ENCODE data around the gene NFIX. TPM values are rescaled to one million over a fixed set of nuclear protein-coding genes. Genes with fewer than 3 reads are reported as not detected.
A peak's percentile ranks its signal among the peaks of the same experiment; 100 is the strongest.

Gene NFIX
- total and polyA plus RNA-seq, 2 of the 13 experiments (the other 11 are each of a cell fraction or from before 2014, with no cell fraction given): 3.4 to 5.4 TPM

GRCh38 chr19:12996406-12997094 is 1.3 kb downstream of the NFIX start (continued):
- TF ChIP-seq ZBTB46 (CRISPR knock-in tag; IDR thresholded peaks at IDR 0.05; ENCODE audit: borderline replicate concordance) (peak; percentile 30; the same call in 1 of the 2 replicates), MTA3 (CRISPR knock-in tag; IDR thresholded peaks at IDR 0.05) (no peak), ZKSCAN5 (CRISPR knock-in tag; IDR thresholded peaks at IDR 0.05) (no peak), ZNF367 (CRISPR knock-in tag; IDR thresholded peaks at IDR 0.05; ENCODE audit: borderline replicate concordance) (no peak), ZNF160 (CRISPR knock-in tag; IDR thresholded peaks at IDR 0.05) (peak; percentile 34; the same call in 1 of the 2 replicates), ZSCAN29 (CRISPR knock-in tag; conservative IDR thresholded peaks at IDR 0.05) (0 out of 2 replicates have a peak, but pooled peaks have one; percentile 49), RXRA (CRISPR knock-in tag; IDR thresholded peaks at IDR 0.05) (0 out of 2 replicates have a peak, but pooled peaks have one; percentile 14), ZNF496 (CRISPR knock-in tag; IDR thresholded peaks at IDR 0.05; ENCODE audit: insufficient replicate concordance) (no peak), SP1 (IDR thresholded peaks at IDR 0.05) (no peak), SP1 (CRISPR knock-in tag; IDR thresholded peaks at IDR 0.05) (no peak), ZNF124 (CRISPR knock-in tag; IDR thresholded peaks at IDR 0.05) (no peak), ZMAT5 (CRISPR knock-in tag; IDR thresholded peaks at IDR 0.05; ENCODE audit: borderline replicate concordance, low read depth) (no peak), FOSL2 (CRISPR knock-in tag; IDR thresholded peaks at IDR 0.05) (0 out of 2 replicates have a peak, but pooled peaks have one; percentile 14), RBAK (CRISPR knock-in tag; IDR thresholded peaks at IDR 0.05) (no peak), ZNF720 (CRISPR knock-in tag; IDR thresholded peaks at IDR 0.05) (no peak), PRDM4 (CRISPR knock-in tag; IDR thresholded peaks at IDR 0.05; ENCODE audit: borderline replicate concordance) (no peak), RNF219 (CRISPR knock-in tag; IDR thresholded peaks at IDR 0.05) (no peak), ZNF747 (CRISPR knock-in tag; IDR thresholded peaks at IDR 0.05; ENCODE audit: borderline replicate concordance) (no peak), KLF9 (CRISPR knock-in tag; IDR thresholded peaks at IDR 0.05; ENCODE audit: low read depth) (no peak), ZNF883 (CRISPR knock-in tag; IDR thresholded peaks at IDR 0.05; ENCODE audit: not compliant biosample characterization) (peak; percentile 64), AKAP8 (CRISPR knock-in tag; IDR thresholded peaks at IDR 0.05) (no peak; the same call in 1 of the 2 replicates), KLF16 (CRISPR knock-in tag; IDR thresholded peaks at IDR 0.05) (no peak), ARNT2 (CRISPR knock-in tag; IDR thresholded peaks at IDR 0.05; ENCODE audit: low read depth) (no peak), NONO (IDR thresholded peaks at IDR 0.05) (no peak), NONO (CRISPR knock-in tag; conservative IDR thresholded peaks at IDR 0.05) (no peak; the same call in 1 of the 2 replicates)
